ENCODE measurements around the gene EML2.

GRCh38 chr19:45621976-45622503, 17.2 kb downstream of the EML2 start:
- TF ChIP-seq POLR2A (IDR thresholded peaks at IDR 0.05; ENCODE audit: low read length): no peak
- no peak for TF ChIP-seq GATA1 (IDR thresholded peaks at IDR 0.05; ENCODE audit: low read depth, low read length)

Data from erythroblast (primary cell).